Lung (tissue), 12 donors: ENCODE measurements around the gene CETP. TPM values are rescaled to one million over a fixed set of nuclear protein-coding genes. Genes with fewer than 3 reads are reported as not detected.
A peak's percentile ranks its signal among the peaks of the same experiment; 100 is the strongest.

ENCODE experiments used
- ATAC-seq: fragments of 200-7000 bp; cut with Tn5 transposase; one replicate; pipeline ENCODE4 v1.9.1; 2020; ENCODE audit warnings: moderate number of reproducible peaks; ENCODE audit not compliant: insufficient read depth, low FRiP score
- DNase-seq, 3 donors: peaks; one replicate each; pipeline ENCODE4 v3.0.0-alpha.2; 2013 to 2017
- H3K27ac ChIP-seq, 2 donors: one replicate each; pipeline ENCODE4 v1.5.1; 2013; ENCODE audit warnings: mild to moderate bottlenecking in 2 of 2, moderate library complexity in 2 of 2, control low read depth in 1 of 2, inconsistent platforms in 1 of 2, low read depth in 1 of 2, low read length in 1 of 2
- H3K27me3 ChIP-seq, 3 donors: one replicate each; pipeline ENCODE4 v1.5.1; 2013; ENCODE audit warnings: low read length in 2 of 3; ENCODE audit not compliant: control insufficient read depth in 3 of 3, insufficient read depth in 3 of 3
- H3K36me3 ChIP-seq, 4 donors: one replicate each; pipeline ENCODE4 v1.5.1; 2013; ENCODE audit warnings: low read length in 4 of 4, mild to moderate bottlenecking in 1 of 4, moderate library complexity in 1 of 4; ENCODE audit not compliant: control insufficient read depth in 4 of 4, insufficient read depth in 4 of 4
- H3K4me1 ChIP-seq, 5 donors: one replicate each; pipeline ENCODE4 v1.5.1; 2013; ENCODE audit warnings: low read length in 5 of 5, mild to moderate bottlenecking in 2 of 5, moderate library complexity in 1 of 5; ENCODE audit not compliant: control insufficient read depth in 5 of 5, insufficient read depth in 5 of 5
- H3K4me3 ChIP-seq: one replicate; pipeline ENCODE4 v1.5.1; 2013; ENCODE audit warnings: mild to moderate bottlenecking, control low read depth, moderate library complexity
- H3K9ac ChIP-seq, 2 donors: one replicate each; pipeline ENCODE4 v1.5.1; 2013; ENCODE audit warnings: low read length in 2 of 2, control low read depth in 1 of 2; ENCODE audit not compliant: insufficient read depth in 1 of 2
- H3K9me3 ChIP-seq, 4 donors: one replicate each; pipeline ENCODE4 v1.5.1; 2013; ENCODE audit warnings: low read length in 3 of 4, mild to moderate bottlenecking in 1 of 4, moderate library complexity in 1 of 4; ENCODE audit not compliant: control insufficient read depth in 4 of 4, insufficient read depth in 3 of 4
- CTCF ChIP-seq: IDR thresholded peaks from 2 replicates; pipeline ENCODE4 v1.5.1; 2012; ENCODE audit warnings: mild to moderate bottlenecking; ENCODE audit errors: control extremely low read depth, extremely low read depth
- WGBS, 2 donors: extraction: QIAGEN DNeasy Blood & Tissue Kit; methylation state at CpG; one replicate each; pipeline ENCODE4 v1.1.7; 2013; 5-methylcytosine and 5-hydroxymethylcytosine counted together
- polyA plus RNA-seq, 2 donors: library from polyadenylated mRNA; stranded (reverse); fragments of 200-250 nt; gene quantifications; one replicate each; pipeline ENCODE4 v1.2.1, GENCODE V29; 2013
- total RNA-seq, 2 donors: library from RNA; depleted of rRNA in 1 of 2; stranded (reverse); fragments of >200 nt in 1 of 2; gene quantifications; one replicate each; pipeline ENCODE4 v1.2.1, GENCODE V29; 2014 to 2021
- donor health status: control.
- donor health status: control.
- donor health status: Bipolar disorder and iron deficiency.
- donor health status: healthy.
- donor health status: DM: yes; HTN: yes; CAD: no.

The CETP gene
- total and polyA plus RNA-seq, 4 donors = 0.71 to 8.4 (median 0.83) TPM

GRCh38 chr16:56964243-56965148 is 2.7 kb downstream of the CETP start:
- WGBS, 2 donors = 44 to 47% methylated on average over 30 of the region's 30 CpGs
- Histone ChIP-seq H3K4me1 (peaks cover 0 to 18% (median 10%) of the 10 kb centered on the region in 5 donors), H3K27ac (no peak overlapping the region), H3K27me3 (no peaks in the 10 kb centered on the region), H3K9ac (no peak overlapping the region), H3K9me3 (no peaks in the 10 kb centered on the region), H3K4me3 (no peak overlapping the region), H3K36me3 (peaks cover 0 to 2% (median 0%) of the 10 kb centered on the region in 4 donors)
- peak; percentile 67 for ATAC-seq
- TF ChIP-seq CTCF = peak; percentile 98
- DNase-seq = peak; percentile 60 to 75 (median 65)

- H3K27ac ChIP-seq = peak overlapping the region in 1 of 2 donors; percentile 71
- no peak for TF ChIP-seq CTCF
Measured at GRCh38 chr16:56965149-56966092, 3.7 kb downstream of the CETP start.

GRCh38 chr16:56966093-56966475 is 4.3 kb downstream of the CETP start:
- DNase-seq = peak in 2 of 3 donors; percentile 36 to 75
- H3K27ac ChIP-seq = peak overlapping the region in 1 of 2 donors; percentile 71

More at GRCh38 chr16:56965149-56966092, 3.7 kb downstream of the CETP start:
- Histone ChIP-seq H3K9ac (no peak overlapping the region), H3K36me3 (no peaks in the 10 kb centered on the region), H3K4me1 (peaks cover 0 to 18% (median 10%) of the 10 kb centered on the region in 5 donors), H3K9me3 (no peaks in the 10 kb centered on the region), H3K4me3 (no peak overlapping the region), H3K27me3 (no peaks in the 10 kb centered on the region)
- ATAC-seq = no peak
- DNase-seq = no peak
- 68 to 73% methylated on average over 12 of the region's 12 CpGs for WGBS, 2 donors

More at GRCh38 chr16:56966093-56966475, 4.3 kb downstream of the CETP start:
- no peaks in the 10 kb centered on the region for H3K36me3 ChIP-seq
- H3K4me3 ChIP-seq = no peak overlapping the region
- no peak overlapping the region for H3K9ac ChIP-seq
- TF ChIP-seq CTCF = no peak
- 63 to 72% methylated on average over 3 of the region's 3 CpGs for WGBS, 2 donors
- H3K4me1 ChIP-seq = peaks cover 0 to 14% (median 10%) of the 10 kb centered on the region in 5 donors
- H3K27me3 ChIP-seq = no peaks in the 10 kb centered on the region
- H3K9me3 ChIP-seq = no peaks in the 10 kb centered on the region
- ATAC-seq = no peak
